Dermis blood vessel endothelial cell (primary cell): ENCODE measurements around the gene PPM1H. TPM values are rescaled to one million over a fixed set of nuclear protein-coding genes. Genes with fewer than 3 reads are reported as not detected.
"Not testable (repeated sequence)": the region's sequence is repeated elsewhere in the genome, so short reads cannot be mapped to it uniquely, and the experiment has no call there.

ENCODE experiments used
- DNase-seq: peaks from one replicate; pipeline ENCODE4 v3.0.0; 2010
- total RNA-seq: library from RNA; depleted of rRNA; stranded (reverse); fragments of >200 nt; gene quantifications from 2 replicates; pipeline ENCODE4 v1.2.3, GENCODE V29; 2014

PPM1H gene
- total RNA-seq, 1 donor from 2014 or later, result 2.9 TPM

DNA sequence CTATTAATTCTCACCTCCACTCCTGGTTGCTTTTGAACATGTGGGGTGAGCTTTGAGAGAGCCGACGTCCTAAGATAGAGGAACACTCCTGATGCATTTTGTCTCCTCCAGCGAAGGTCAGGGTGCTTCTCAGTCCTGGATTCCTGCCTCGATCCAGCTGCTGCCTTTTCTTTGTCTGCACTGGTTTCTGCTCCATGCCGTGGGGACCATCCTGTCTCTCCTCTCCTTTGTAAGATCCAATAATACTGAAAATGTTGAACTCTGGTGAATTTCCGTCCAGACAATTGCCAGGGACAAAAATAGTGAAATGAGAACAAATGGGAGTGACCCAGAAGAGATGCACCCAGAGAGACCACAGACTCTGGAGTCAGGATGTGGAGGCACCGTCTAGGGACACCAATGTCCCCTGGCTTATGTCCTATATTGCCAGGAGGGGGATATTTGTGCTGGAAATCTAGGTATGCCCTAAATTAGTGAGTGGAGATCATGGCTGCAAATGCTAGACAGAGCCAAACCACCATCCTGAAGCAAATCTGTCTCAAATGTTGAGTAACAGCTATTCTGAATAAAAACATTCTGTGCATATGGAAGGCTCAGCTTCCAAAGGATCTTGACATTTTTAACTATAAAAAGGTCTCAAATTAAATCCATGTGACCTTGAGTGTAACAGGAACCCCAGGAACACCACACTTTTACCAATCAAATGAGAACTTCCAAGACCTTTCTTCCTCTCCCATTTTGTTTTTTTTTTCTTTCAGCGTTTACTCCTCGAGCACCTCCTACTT, 170.9 kb downstream of the PPM1H start:
- DNase-seq, result no peak

DNA sequence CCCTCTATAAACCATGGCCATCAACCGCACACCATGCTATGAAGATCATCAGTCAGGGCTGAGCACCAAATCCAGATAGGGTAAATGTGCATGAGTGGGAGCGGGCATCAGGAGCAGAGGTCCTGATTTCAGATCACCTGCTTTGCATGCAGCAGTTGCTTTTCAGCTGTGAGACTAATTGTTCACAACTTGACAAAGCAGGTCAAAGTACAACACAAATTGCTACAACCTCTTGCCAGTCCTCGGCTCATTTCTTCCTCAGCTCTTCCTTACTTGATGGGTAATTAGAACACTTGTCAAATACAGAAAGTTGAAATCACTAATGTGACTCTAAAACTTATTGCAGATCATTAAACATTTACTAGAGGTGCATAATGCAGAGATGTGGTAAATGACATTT, 171.6 kb downstream of the PPM1H start:
- DNase-seq, result no peak

DNA sequence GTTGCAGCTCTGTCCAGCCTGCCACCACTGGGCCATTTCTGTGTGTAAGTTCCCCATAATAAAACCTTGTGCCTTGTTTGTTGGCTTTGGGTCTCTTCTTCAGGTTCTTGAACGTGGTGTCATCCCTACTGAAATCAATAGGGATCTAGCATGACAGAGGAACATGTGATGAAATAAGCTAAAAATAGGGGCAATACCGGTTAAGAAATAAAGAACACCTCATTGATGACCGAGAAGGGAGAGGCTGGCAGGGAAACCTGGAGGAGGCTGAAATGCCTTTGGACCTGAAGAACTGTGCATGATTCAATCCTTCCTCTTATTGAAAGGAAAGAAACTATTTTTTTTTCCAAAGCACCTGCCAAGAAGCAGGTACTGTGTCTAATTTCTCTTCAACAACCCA, 172.3 kb downstream of the PPM1H start:
- no peak for DNase-seq

DNA sequence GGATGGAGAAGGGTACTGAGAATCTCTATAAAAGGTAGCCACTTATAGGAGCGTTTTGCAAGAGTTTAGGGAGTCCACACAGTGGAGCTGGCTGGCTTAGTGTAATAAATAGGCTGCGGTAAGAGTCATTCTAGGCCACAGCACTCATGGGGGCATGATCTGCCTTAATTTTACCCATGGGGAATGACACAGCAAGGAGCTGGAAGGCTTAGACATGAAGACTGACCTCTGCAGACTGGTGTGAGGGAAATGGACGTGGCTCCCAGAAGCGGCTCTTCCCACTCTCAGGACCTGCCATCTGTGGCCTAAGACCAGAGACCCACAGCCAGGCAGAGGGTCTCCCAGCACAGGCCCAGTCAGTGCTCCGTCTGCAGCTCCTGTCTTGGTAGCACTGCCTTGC, 173.3 kb downstream of the PPM1H start:
- no peak for DNase-seq

DNA sequence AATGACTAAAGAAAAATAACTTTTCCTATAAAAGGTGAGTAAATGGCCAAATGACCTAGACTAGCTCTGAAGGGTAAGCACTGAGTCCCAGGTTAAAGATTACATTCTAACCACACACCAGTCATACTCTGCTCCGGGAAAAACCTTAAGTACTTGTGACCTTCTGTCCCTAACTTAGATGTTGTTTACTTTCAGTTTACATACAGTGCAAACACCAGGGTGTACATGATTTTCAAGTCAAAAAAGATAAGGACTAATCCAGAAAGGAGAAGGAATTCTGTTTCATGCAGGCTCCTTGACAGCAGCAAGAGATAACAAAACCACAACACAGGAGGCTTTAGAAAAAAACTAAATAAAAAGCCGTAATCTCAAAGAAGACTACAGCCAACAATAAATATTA, 174.2 kb downstream of the PPM1H start:
- no peak for DNase-seq

DNA sequence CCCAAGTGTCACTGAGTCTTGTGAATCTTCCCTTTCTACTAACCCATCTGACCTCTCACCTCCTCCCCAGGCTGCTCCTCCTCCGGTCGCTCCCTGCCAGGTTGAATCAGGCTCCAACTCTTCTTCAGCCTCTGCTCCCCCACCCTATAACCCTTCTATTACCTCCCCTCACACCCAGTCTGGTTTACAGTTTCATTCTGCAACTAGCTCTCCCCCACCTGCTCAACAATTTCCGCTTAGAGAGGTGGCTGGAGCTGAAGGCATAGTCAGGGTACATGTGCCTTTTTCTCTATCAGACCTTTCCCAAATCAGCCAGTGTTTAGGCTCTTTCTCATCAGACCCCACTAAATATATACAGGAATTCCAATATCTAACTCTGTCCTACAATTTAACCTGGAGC, 174.6 kb downstream of the PPM1H start:
- not testable (repeated sequence) for DNase-seq

DNA sequence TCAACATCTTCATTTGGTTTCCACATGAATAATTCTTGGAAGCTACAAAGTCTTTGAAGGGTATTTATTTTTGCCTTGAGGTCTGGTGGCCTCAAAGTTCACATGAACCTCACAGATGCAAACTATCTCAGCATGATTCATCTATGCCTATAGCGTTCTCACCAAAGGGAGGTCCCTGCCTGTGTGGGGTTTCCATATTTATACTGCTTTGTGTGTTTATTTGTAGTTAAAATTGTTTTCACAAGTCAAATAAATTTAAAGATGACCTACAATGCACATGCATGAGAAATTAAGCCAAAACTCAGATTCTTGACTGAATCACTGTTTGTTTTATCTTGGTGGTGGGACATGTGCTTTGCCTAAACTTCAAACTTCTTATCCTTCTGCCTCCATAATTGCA, 176.7 kb downstream of the PPM1H start:
- DNase-seq, result no peak

DNA sequence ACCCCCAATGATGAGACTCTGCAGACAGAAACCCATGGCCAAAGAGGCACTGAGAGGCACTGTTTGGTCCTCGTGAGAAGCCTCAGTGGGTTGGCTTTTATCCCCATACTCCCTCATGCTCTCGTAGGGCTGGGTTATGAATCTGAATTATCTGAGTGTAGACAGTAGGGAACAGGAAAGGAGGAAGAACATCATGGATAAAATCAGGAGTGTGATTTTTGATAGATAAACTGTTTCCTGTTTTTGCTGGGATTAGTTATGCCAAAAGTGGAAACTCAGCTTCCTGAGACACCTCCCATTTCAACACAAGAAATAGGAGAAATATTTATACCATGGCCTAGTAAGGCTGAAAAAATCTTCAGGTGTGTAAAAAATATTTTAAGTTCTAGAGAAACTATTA, 177.9 kb downstream of the PPM1H start:
- DNase-seq, result peak; percentile 16

DNA sequence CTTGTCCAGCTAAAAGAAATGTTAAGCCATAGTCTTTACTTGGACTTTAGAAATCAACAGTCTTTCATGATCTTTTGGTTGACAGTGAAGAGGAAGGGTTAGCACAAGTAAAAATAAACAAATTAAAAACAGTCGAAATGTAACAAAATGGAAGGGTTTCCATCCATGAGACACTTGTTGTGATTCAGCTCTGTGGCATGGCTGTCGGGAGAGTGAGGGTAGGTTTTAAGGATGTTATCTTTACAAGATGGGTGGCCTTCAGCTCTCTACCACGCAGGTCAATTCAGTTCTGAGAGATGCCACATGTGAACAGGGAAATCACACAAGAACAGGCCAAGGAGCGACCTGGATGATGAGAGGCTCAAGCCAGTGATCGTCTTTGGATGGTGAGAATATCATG, 180.2 kb downstream of the PPM1H start:
- no peak for DNase-seq

DNA sequence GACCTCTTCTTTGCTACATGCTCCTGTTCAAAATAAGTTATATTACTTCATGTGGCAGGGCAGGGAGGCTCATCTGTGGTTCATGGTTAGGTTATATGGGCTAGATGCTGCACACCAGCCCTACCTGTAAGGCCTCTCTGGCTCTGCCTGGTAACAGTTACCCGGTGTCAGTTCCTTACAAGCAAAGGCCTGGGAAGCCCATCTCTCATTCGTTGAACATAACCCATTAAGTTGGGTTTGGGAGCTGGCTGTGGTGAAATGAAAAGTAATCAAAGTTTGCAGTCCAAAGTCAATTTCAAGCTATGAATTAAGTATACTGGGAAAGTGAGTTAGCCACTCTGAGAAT, 183.2 kb downstream of the PPM1H start:
- DNase-seq, result no peak

DNA sequence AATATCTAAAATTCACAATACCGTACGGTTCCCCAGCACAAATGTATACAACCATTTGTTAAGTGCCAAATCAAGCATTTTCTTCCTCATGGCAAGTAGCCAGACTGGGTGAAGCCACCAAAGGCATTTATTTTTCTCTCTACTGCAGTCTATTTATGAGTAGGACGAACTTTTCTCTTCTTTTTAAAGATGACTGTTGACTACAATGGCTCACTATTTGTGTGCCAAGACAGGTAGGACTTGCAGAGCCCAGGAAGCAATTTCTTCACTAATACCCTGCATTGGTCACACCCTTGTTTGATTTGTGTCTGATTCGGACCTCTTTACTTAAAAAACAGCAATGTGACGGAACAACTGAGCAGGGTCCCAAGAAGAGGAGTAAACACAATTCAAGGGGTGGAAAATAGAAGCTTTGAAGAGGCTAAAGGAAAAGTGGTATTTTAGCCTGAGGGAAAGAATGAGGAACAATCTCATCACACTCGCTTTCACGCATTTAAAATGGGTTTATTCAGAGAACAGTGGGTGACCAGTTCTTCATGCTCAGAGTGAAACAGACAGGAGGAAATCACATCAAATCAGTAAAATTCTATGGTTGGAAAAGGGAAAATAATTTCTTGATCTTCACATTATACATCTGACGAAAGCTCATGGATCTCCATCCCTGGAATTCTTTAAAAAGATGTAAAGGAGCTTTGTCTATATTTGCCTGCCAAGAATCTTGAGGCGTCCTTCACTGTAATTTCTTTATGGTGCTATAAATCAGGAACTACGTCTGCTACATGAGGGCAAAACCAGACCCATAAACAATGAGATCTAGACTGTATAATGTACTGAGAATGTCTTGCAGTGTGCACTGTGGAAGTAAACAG, 183.8 kb downstream of the PPM1H start:
- DNase-seq, result no peak

DNA sequence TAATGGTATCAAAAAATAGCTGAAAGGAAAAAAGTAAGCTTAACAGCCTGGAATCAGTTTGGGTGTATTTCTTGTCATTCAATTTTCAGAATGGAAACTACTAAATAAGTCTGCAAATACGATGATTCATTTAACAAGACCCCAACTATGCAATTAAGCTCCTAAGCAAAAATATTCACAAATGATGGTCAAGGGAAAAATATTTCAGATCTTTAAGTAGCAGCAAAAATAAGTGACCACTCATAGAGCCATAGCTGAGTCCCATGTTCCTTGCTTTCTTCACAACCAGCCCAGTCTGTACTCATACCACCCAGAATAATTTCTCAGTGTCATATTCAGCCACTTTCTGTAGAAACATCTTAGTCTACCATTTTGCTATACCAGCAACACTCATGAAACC, 185.4 kb downstream of the PPM1H start:
- DNase-seq, result no peak

DNA sequence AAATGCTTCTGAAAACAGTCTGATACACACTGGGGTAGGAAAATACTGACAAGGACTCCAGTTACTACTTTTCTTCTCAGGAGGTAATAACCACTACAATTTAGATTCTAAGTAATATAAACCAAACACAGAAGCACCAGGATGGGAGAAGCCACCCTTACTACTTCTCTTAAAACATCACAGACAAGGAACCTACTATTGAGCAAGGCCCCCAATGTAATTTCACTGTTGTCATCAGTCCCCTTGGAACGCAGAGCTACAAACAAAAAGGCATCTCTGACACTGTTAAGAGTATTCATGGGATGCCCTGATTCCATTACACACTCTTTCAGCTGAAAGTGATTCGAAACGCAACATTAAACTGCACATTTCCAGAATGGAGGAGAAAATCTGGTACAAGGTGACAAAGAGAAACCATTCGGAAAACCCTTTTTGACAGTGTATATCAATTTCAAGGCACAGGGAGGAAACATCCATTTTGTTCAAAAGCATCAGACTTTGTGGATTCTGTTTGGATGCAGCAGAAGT, 185.9 kb downstream of the PPM1H start:
- DNase-seq, result no peak

DNA sequence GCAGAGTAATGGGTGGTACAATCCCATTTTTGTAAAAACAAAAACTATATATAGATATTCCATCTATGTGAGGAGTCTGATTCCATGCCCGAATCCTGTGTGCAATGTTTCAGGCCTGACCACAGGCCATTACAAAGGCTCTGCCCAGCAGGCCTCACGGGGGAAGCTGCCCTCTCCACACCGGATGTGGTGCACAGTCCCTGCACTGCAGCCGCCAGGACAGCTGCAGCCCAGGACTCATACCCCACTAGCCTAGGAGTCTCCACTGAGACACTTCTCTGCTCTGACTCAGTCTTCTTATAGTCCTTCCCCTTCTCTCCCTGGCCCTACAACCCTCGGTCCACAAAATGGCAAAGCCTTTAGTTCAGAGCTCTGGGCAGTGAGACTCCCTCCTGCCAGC, 190.4 kb downstream of the PPM1H start:
- peak; percentile 63 for DNase-seq

DNA sequence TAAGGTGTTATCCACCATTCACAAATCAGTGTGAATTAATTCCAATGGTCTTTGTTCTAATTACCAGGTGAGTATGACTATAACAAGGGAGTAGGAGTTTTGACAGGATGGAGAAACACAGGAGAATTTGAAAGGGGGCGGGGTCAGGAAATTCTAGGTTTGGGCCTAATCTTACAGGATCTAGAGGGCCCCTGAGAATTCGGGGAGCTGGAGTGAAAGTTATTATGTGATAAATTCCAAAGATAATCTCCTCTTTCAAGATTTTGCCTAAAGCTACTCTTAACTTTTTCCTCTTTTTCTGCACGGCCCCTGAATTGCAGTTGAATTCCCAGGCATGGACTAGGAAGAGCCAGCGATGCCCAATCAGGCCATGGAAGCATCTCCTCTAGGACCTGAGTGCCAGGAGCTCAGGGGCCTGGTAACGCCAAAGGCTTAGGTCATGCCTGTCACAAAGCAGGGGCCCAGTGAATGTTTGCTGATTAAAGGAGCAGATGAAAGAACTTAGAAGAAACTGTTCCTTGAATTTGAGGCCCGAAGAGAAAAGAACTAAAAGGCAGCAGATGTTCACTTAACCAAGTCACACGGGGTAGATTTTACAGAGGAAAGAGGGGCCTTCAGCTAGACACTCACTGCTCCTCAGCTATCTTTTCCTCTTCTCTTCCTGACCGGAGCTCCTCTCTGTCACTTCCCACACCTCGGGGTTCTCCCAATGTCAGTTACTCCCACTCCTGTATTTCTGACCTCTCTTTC, 195.5 kb downstream of the PPM1H start:
- DNase-seq, result no peak

DNA sequence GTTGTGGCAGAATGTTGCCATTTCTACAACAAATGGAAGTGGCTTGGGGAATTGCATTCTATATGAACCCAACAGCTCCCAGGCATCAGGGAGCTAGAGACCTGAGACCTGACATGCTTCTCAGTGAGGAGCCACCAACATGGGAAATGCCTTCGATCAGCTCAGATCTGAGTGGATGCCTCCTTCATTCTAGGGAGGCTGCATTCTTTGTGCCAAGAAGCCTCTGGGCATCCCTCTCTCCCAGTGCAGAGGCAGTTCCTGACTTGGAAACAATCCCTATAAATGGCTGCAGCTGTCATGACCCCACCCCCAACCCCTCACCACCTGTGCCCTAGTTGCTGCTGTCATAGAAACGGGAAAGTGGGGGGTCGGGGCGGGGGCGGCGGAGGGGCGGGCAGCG, 196.3 kb downstream of the PPM1H start:
- no peak for DNase-seq

DNA sequence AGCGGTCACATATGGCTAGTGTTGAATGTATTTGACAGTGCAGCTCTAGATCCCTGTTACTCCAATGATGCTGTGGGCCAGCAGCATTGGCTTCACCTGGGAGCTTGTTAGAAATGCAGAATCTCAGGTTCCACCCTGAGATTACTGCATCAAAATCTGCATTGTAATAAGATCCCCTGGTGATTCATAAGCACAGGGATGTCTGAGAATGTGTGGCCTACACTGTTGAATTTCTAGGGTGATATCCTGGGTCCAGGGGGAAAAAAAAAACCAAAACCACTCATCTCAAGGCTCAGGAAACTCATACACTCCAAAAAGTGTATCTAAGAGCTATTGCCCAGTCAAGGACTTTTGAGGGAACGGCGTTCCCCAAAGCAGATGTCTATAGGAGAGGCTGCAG, 196.8 kb downstream of the PPM1H start:
- DNase-seq, result no peak

DNA sequence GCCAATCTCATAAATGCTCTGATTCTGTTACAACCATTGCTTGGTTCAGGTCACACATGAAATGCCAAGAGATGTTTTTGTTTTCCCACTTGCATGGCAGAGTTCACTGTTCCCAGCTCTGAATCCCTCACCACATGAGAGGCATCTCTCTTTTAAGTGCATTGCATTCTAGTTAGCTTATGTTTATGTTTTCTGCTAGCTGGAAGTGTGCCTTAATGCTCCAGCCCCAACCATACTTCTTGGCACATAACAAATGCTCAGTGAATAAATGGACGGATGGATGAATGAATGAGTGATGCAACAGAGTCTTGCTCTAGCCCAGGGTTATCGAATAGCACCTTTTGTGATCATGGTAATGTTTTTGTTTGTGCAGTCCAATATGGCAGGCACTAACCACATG, 197.3 kb downstream of the PPM1H start:
- no peak for DNase-seq

DNA sequence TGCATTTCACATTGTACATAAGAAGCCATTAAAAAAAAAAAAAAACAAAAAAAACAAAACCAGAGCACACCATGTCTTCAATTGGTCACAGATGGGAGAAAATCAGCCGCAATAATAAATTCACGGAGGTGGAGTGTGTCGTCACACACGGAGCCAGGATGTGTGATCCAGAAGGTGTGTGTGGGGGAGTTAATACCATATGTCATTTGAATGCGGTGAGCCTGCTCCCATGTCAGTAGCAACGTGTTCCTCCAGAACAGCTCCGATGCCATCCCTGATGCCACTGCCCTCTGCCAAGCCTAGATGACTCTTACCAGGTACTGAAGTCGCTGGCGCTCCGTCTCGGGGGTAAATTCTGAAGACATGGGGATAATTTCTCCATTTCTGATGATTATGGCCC, 197.8 kb downstream of the PPM1H start:
- no peak for DNase-seq

DNA sequence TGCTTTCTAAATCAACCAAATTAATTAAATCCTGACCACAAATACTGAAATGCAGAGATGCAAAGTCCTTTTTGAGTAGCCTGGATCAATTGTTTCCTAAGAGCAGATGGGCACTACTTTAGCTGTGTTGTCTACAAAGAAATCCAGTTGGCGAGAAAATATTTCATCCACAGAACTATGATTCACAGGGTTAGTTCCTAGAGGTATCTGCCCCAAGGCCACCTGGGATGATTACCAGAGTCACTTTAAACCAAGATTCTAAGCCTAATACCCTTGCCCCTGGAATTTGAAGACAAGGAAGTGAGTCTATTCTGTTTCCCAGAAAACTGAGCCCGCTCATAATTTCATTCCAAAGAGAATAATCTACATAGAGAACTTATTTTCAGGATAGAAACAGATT, 198.4 kb downstream of the PPM1H start:
- no peak for DNase-seq

DNA sequence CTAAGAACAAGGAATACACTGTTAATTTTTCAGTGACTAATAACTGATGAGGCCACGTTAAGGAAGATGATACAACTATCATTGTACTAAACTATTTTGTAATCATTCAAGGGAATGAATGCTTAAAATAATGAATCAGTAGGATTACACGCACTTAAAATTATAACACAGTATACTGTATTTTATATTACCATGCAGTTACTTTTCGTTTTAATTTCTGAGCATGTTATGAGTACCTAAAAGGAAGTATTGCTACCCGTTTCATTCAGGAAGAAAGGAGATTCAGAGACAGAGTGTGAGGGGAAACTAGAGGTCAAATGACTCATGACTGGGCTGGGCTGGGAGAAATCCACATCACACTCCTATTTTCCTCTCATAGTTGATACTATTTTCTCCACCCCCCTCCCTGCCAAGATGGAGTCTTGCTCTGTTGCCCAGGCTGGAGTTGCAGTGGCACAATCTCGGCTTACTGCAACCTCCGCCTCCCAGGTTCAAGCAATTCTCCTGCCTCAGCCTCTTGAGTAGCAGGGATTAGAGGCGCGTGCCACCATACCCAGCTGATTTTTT, 202.0 kb downstream of the PPM1H start:
- peak; percentile 80 for DNase-seq

DNA sequence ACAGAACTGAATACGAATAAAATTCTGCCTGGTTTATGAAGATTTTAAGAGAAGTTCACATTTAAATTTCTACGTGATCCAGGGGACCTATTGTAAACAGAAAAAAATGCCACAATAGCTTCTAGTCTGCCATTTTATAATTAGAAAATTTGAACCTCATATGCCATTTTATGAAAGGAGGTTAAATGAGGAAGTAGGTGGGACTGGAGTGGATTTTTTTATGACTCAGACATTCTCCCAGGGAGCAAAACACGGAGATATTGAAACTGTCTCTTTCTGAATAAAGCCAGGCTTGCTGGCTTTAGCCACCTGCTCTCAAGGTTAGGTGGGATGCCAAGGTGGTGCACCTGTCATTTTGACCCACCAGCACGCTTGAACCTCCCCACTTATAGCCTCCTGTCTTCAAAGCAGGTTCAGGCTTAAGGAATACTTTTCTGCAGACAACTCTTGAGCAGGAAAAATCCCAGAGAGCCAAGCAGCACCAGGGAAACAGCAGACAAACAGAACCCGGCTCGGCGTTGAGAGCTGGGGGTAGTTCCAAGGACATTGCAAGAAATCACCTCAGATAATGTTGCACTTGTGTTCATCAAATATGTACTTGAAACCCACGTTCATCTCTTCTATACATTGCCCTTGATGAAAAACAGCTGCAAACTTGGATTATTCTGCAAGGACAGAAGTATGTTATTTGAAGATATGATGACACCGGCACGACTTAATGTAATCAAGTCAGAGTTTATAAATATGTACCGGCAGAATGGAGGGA, 203.7 kb downstream of the PPM1H start:
- peak; percentile 54 for DNase-seq
